ENCODE measurements around the gene VASH1. TPM values are rescaled to one million over a fixed set of nuclear protein-coding genes. Genes with fewer than 3 reads are reported as not detected.

Gene VASH1
- total RNA-seq, 2 donors from 2014 or later, result 10.3 to 19.8 TPM

DNA sequence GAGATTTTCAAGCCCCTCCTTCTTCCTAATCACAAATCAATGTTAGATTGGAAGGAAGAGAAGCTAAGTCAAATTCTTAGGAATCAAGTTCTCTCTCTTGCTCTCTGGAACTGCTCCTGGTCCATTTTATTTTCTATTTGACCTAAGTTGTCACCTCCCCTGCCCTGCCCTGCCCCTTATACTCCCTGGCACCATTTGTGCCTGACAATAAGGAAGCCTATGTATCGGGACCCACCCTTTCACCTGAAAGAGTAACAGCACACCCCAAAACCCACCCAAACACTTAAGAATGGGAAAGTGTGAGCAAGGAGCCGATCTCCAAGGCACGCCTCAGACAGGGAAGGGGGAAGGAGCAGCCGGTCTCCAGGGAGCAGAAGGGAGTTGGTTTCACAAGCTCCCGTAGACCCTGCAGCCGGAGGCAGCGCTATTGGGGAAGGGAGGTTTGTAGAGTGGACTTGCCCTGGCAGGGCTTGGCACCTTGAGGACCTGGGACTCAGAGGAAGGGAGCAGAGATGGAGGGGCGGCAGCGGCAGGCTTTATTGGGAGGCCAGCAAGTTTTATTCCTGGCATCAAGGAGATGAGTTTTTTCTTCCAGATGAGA lies 66.5 kb downstream of the VASH1 start:
- no peak for DNase-seq
- Histone ChIP-seq H3K36me3 (ENCODE audit: control insufficient read depth, insufficient read depth, low read length) (no peaks in the 10 kb centered on the region), H3K9ac (ENCODE audit: extremely low read depth, low read length, poor library complexity, severe bottlenecking) (no peak overlapping the region), H3K27ac (ENCODE audit: low read depth, low read length) (peak overlapping the region; percentile 16), H3K4me1 (ENCODE audit: control insufficient read depth, insufficient read depth, low read length) (peaks cover 19% of the 10 kb centered on the region), H3K4me3 (ENCODE audit: low read length) (no peak overlapping the region), H3K9me3 (ENCODE audit: control insufficient read depth, low read length) (no peaks in the 10 kb centered on the region), H3K27me3 (ENCODE audit: control insufficient read depth, insufficient read depth, low read length, poor library complexity, severe bottlenecking) (no peaks in the 10 kb centered on the region)
- Mint-ChIP-seq H3K9me3 (peaks cover 2% of the 10 kb centered on the region), H3K27me3 (ENCODE audit: insufficient read depth) (peaks cover 5% of the 10 kb centered on the region), H3K36me3 (ENCODE audit: low read depth) (no peaks in the 10 kb centered on the region), H3K4me3 (no peak overlapping the region), H3K4me1 (peaks cover 24% of the 10 kb centered on the region), H3K27ac (no peak overlapping the region)
- WGBS, 2 experiments (ENCODE audit: insufficient coverage in 1 of 2, insufficient read length in 1 of 2), result 91 to 93% methylated on average over 5 to 9 of the region's 9 CpGs
- TF ChIP-seq, protein P1, sequence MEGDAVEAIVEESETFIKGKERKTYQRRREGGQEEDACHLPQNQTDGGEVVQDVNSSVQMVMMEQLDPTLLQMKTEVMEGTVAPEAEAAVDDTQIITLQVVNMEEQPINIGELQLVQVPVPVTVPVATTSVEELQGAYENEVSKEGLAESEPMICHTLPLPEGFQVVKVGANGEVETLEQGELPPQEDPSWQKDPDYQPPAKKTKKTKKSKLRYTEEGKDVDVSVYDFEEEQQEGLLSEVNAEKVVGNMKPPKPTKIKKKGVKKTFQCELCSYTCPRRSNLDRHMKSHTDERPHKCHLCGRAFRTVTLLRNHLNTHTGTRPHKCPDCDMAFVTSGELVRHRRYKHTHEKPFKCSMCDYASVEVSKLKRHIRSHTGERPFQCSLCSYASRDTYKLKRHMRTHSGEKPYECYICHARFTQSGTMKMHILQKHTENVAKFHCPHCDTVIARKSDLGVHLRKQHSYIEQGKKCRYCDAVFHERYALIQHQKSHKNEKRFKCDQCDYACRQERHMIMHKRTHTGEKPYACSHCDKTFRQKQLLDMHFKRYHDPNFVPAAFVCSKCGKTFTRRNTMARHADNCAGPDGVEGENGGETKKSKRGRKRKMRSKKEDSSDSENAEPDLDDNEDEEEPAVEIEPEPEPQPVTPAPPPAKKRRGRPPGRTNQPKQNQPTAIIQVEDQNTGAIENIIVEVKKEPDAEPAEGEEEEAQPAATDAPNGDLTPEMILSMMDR (conservative IDR thresholded peaks at IDR 0.05), result no peak

- DNase-seq, result peak; percentile 55
- 76 to 85% methylated on average over 17 of the region's 17 CpGs for WGBS, 2 experiments (ENCODE audit: insufficient coverage in 1 of 2, insufficient read length in 1 of 2)
- Histone ChIP-seq H3K27me3 (ENCODE audit: control insufficient read depth, insufficient read depth, low read length, poor library complexity, severe bottlenecking) (no peaks in the 10 kb centered on the region), H3K4me3 (ENCODE audit: low read length) (no peak overlapping the region), H3K9me3 (ENCODE audit: control insufficient read depth, low read length) (no peaks in the 10 kb centered on the region), H3K27ac (ENCODE audit: low read depth, low read length) (peak overlapping the region; percentile 16), H3K4me1 (ENCODE audit: control insufficient read depth, insufficient read depth, low read length) (peaks cover 19% of the 10 kb centered on the region), H3K9ac (ENCODE audit: extremely low read depth, low read length, poor library complexity, severe bottlenecking) (no peak overlapping the region), H3K36me3 (ENCODE audit: control insufficient read depth, insufficient read depth, low read length) (no peaks in the 10 kb centered on the region)
- H3K27ac Mint-ChIP-seq, result peak overlapping the region; percentile 79
- H3K9me3 Mint-ChIP-seq, result peaks cover 2% of the 10 kb centered on the region
- no peaks in the 10 kb centered on the region for H3K36me3 Mint-ChIP-seq (ENCODE audit: low read depth)
- TF ChIP-seq, protein P1 (conservative IDR thresholded peaks at IDR 0.05), result no peak
- peaks cover 24% of the 10 kb centered on the region for H3K4me1 Mint-ChIP-seq
- no peak overlapping the region for H3K4me3 Mint-ChIP-seq
- H3K27me3 Mint-ChIP-seq (ENCODE audit: insufficient read depth), result peaks cover 5% of the 10 kb centered on the region
Measured at GRCh38 chr14:76828339-76829012, 67.2 kb downstream of the VASH1 start.

DNA sequence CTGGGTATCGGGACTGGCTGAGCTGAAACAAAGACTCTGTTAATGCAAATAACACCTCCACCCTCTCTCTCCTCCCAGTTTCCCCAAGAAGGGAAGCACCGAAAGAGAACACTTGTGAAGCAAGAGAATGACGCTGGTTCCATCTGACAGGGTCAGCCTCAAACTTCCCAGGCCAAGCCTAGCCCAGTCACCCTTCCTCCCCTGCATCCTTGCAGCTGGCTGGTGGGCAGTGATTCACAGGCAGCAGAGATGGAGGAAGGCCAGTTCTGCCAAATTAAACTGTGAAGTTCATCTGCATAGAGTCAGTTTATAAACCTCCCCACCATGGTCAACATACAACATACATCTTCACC lies 67.7 kb downstream of the VASH1 start:
- Mint-ChIP-seq H3K27me3 (ENCODE audit: insufficient read depth) (peaks cover 5% of the 10 kb centered on the region), H3K36me3 (ENCODE audit: low read depth) (no peaks in the 10 kb centered on the region), H3K4me3 (no peak overlapping the region), H3K27ac (peak overlapping the region; percentile 79), H3K4me1 (peaks cover 26% of the 10 kb centered on the region), H3K9me3 (peaks cover 2% of the 10 kb centered on the region)
- Histone ChIP-seq H3K36me3 (ENCODE audit: control insufficient read depth, insufficient read depth, low read length) (no peaks in the 10 kb centered on the region), H3K4me3 (ENCODE audit: low read length) (no peak overlapping the region), H3K27me3 (ENCODE audit: control insufficient read depth, insufficient read depth, low read length, poor library complexity, severe bottlenecking) (no peaks in the 10 kb centered on the region), H3K9me3 (ENCODE audit: control insufficient read depth, low read length) (no peaks in the 10 kb centered on the region), H3K9ac (ENCODE audit: extremely low read depth, low read length, poor library complexity, severe bottlenecking) (no peak overlapping the region), H3K4me1 (ENCODE audit: control insufficient read depth, insufficient read depth, low read length) (peaks cover 21% of the 10 kb centered on the region), H3K27ac (ENCODE audit: low read depth, low read length) (no peak overlapping the region)
- 28 to 57% methylated on average over 1 to 3 of the region's 3 CpGs for WGBS, 2 experiments (ENCODE audit: insufficient coverage in 1 of 2, insufficient read length in 1 of 2)
- TF ChIP-seq, protein P1 (conservative IDR thresholded peaks at IDR 0.05), result no peak
- peak; percentile 75 for DNase-seq
